DND-41 (cell line): ENCODE results near the gene TP53I11.

ENCODE experiments used
- CTCF ChIP-seq: IDR thresholded peaks from 2 replicates; pipeline ENCODE4 v1.5.1; 2012; ENCODE audit warnings: borderline replicate concordance, low read length, moderate library complexity, mild to moderate bottlenecking; ENCODE audit not compliant: poor library complexity, severe bottlenecking; ENCODE audit errors: extremely low read depth
- EZH2 ChIP-seq: IDR thresholded peaks from 3 replicates; pipeline ENCODE4 v1.6.1; 2012; ENCODE audit warnings: borderline replicate concordance, low read depth, mild to moderate bottlenecking, moderate library complexity, low read length, inconsistent platforms; ENCODE audit not compliant: severe bottlenecking

DNA sequence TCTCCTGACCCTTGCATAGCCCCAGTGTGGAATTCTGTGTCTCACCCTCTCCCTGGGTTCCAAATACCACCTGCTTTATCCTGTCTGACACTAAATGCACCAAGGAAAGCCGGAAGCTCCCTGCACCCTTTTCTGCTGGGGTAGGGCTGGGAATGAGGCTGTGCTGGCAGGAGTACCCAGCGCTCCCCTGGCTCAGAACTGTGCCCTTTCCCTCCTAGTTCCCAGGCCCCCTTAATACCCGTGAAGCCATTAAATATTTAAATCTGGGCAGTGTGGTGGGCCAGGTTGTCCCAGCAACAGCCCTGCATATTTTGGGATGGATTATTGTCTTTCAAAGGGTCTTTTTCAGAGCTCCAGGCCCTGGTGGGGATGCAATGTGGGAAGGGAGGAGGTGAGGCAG is 63.0 kb downstream of the TP53I11 start:
- TF ChIP-seq CTCF, result no peak
- TF ChIP-seq EZH2, result no peak
